ENCODE measurements around the gene IGFBP5. TPM values are rescaled to one million over a fixed set of nuclear protein-coding genes. Genes with fewer than 3 reads are reported as not detected.
A peak's percentile ranks its signal among the peaks of the same experiment; 100 is the strongest.

IGFBP5 gene
- total RNA-seq, 1 donor from 2014 or later = 138 TPM

DNA sequence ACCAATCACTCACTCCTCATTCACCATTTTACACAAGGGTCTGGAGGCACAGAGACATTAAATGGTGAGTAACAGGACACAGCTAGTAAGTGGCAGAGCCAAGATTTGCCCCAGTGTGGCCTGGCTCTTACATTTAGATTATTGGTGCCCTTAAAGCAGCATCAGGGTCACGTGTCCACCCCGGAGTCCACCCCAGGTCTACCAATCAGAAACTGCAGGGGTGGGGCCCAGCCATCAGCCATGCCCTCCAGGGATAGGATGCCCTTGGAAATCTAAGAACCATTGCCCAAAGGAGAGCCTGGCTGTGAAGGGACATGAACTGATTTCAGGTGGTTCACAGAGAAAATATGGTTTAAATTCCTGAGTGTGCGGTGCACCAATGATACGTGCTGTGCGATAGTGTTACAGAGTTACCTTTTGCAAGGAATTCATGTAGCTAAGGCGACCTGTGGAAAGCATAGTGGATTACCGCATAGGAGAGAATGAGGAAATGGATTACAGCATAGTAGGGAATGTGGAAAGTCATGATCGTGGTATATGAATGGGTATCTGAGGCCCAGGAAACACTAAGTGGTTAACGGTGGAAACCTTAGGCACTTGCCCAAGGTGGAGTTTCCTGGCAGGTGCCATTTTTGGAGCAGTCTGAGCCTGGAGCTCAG lies 17.8 kb downstream of the IGFBP5 start:
- TF ChIP-seq, protein P1, sequence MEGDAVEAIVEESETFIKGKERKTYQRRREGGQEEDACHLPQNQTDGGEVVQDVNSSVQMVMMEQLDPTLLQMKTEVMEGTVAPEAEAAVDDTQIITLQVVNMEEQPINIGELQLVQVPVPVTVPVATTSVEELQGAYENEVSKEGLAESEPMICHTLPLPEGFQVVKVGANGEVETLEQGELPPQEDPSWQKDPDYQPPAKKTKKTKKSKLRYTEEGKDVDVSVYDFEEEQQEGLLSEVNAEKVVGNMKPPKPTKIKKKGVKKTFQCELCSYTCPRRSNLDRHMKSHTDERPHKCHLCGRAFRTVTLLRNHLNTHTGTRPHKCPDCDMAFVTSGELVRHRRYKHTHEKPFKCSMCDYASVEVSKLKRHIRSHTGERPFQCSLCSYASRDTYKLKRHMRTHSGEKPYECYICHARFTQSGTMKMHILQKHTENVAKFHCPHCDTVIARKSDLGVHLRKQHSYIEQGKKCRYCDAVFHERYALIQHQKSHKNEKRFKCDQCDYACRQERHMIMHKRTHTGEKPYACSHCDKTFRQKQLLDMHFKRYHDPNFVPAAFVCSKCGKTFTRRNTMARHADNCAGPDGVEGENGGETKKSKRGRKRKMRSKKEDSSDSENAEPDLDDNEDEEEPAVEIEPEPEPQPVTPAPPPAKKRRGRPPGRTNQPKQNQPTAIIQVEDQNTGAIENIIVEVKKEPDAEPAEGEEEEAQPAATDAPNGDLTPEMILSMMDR (IDR thresholded peaks at IDR 0.05; ENCODE audit: borderline replicate concordance) = no peak
- DNase-seq = no peak
- peaks cover 51% of the 10 kb centered on the region for H3K4me1 ChIP-seq
- no peaks in the 10 kb centered on the region for H3K9me3 ChIP-seq (replicated peaks)
- no peak overlapping the region for H3K4me3 ChIP-seq
- H3K27me3 ChIP-seq (ENCODE audit: low read depth) = no peaks in the 10 kb centered on the region
- H3K36me3 ChIP-seq = peaks cover 53% of the 10 kb centered on the region
- intact Hi-C loops (cut with micrococcal nuclease) = no loop called here
- H3K27ac ChIP-seq (replicated peaks) = peak overlapping the region; percentile 92

- H3K9me3 ChIP-seq (replicated peaks) = no peaks in the 10 kb centered on the region
- peaks cover 53% of the 10 kb centered on the region for H3K36me3 ChIP-seq
- no peak for DNase-seq
- no peak overlapping the region for H3K27ac ChIP-seq (replicated peaks)
- TF ChIP-seq, protein P1 (IDR thresholded peaks at IDR 0.05; ENCODE audit: borderline replicate concordance) = no peak
- H3K4me3 ChIP-seq = no peak overlapping the region
- intact Hi-C loops (cut with micrococcal nuclease) = no loop called here
- no peaks in the 10 kb centered on the region for H3K27me3 ChIP-seq (ENCODE audit: low read depth)
- H3K4me1 ChIP-seq = peaks cover 41% of the 10 kb centered on the region
Observed at GRCh38 chr2:216676630-216677029, 18.7 kb downstream of the IGFBP5 start.

DNA sequence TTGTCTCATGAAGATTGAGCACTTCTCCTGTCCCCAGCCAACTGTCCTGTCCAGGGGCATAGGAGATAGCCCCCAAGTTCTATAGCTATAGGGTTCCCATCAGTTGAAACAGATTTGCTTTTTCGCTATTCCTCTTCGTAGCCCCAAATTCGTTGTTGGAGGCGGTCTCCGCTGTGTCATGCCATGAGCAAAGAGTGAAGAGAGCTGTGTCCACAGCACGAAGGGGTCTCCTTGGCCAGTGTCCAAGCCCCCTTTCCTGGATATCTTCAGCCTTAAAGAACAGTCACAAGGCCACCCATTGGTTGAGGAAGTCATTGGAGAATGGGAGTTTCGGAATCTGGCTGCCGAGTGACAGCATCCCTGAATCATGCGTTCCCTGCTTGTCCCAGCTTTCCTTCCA lies 21.0 kb downstream of the IGFBP5 start:
- peaks cover 53% of the 10 kb centered on the region for H3K36me3 ChIP-seq
- intact Hi-C loops (cut with micrococcal nuclease) = no loop called here

DNA sequence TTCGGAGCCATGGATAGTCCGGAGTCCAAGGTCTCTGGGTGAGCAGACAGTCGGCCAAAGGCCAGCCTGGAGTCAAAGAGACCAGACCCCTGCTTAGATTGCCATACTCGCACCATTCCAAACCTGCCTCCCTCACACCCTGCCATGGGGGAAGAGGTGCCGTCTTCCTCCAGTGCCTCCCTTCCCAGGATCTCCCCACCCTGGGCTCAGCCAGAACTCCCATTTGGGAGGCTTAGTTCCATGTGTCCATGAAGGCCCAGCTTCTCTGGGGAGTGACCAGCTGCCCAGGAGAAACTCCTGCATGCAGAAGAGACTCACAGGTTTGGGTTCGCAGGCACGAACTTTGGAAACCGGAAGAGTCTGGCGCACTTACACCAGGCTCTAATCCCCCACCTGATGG lies 21.7 kb downstream of the IGFBP5 start:
- TF ChIP-seq, protein P1 (IDR thresholded peaks at IDR 0.05; ENCODE audit: borderline replicate concordance) = no peak
- Histone ChIP-seq H3K27me3 (ENCODE audit: low read depth) (no peaks in the 10 kb centered on the region), H3K27ac (replicated peaks) (no peak overlapping the region), H3K36me3 (peaks cover 48% of the 10 kb centered on the region), H3K4me1 (peaks cover 11% of the 10 kb centered on the region), H3K4me3 (no peak overlapping the region), H3K9me3 (replicated peaks) (no peaks in the 10 kb centered on the region)
- intact Hi-C loops (cut with micrococcal nuclease) = no loop called here
- DNase-seq = no peak

More for the DNA sequence above, 21.0 kb downstream of the IGFBP5 start:
- Histone ChIP-seq H3K27ac (replicated peaks) (no peak overlapping the region), H3K9me3 (replicated peaks) (no peaks in the 10 kb centered on the region), H3K4me3 (no peak overlapping the region), H3K4me1 (peaks cover 19% of the 10 kb centered on the region), H3K27me3 (ENCODE audit: low read depth) (no peaks in the 10 kb centered on the region)
- DNase-seq = no peak
- TF ChIP-seq, protein P1 (IDR thresholded peaks at IDR 0.05; ENCODE audit: borderline replicate concordance) = no peak

DNA sequence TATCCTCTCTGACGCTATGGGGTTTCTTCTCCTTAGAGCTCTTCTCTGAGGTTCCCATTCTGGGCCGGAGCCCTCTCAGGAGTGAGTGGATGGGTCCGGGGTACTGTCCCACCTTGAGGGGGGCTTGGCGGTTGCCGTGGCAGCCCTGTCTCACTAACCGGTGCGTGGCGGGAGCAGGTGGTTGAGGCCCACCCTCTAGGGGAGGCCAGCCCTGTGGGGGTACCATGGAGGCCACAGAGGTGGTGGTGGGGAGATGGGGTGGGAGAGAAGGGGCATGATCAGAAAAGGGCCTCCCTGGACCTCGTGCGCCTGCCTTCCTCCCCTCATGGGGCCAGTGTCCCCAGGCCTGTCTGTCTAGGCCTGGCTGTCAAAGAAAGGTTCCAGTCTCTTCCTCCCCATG lies 22.3 kb downstream of the IGFBP5 start:
- no peak for DNase-seq
- Histone ChIP-seq H3K36me3 (peaks cover 42% of the 10 kb centered on the region), H3K4me3 (no peak overlapping the region), H3K27me3 (ENCODE audit: low read depth) (no peaks in the 10 kb centered on the region), H3K9me3 (replicated peaks) (no peaks in the 10 kb centered on the region), H3K27ac (replicated peaks) (no peak overlapping the region), H3K4me1 (peaks cover 5% of the 10 kb centered on the region)
- TF ChIP-seq, protein P1 (IDR thresholded peaks at IDR 0.05; ENCODE audit: borderline replicate concordance) = no peak
- intact Hi-C loops (cut with micrococcal nuclease) = no loop called here
